GM18502 (cell line): ENCODE data around the gene FGFR1OP2.
A peak's percentile ranks its signal among the peaks of the same experiment; 100 is the strongest.

Experiments
- ATAC-seq: cut with Tn5 transposase; IDR thresholded peaks from one replicate; pipeline ENCODE4 v1.9.1; 2021; ENCODE audit warnings: mild to moderate bottlenecking; ENCODE audit not compliant: unreplicated experiment, poor library complexity

Gene FGFR1OP2

GRCh38 chr12:27000961-27001360 is 62.7 kb downstream of the FGFR1OP2 start:
- no peak for ATAC-seq

- no peak for ATAC-seq
Observed at GRCh38 chr12:27001663-27002062, 63.4 kb downstream of the FGFR1OP2 start.

- ATAC-seq = no peak
Observed at GRCh38 chr12:27002141-27002540, 63.9 kb downstream of the FGFR1OP2 start.

DNA sequence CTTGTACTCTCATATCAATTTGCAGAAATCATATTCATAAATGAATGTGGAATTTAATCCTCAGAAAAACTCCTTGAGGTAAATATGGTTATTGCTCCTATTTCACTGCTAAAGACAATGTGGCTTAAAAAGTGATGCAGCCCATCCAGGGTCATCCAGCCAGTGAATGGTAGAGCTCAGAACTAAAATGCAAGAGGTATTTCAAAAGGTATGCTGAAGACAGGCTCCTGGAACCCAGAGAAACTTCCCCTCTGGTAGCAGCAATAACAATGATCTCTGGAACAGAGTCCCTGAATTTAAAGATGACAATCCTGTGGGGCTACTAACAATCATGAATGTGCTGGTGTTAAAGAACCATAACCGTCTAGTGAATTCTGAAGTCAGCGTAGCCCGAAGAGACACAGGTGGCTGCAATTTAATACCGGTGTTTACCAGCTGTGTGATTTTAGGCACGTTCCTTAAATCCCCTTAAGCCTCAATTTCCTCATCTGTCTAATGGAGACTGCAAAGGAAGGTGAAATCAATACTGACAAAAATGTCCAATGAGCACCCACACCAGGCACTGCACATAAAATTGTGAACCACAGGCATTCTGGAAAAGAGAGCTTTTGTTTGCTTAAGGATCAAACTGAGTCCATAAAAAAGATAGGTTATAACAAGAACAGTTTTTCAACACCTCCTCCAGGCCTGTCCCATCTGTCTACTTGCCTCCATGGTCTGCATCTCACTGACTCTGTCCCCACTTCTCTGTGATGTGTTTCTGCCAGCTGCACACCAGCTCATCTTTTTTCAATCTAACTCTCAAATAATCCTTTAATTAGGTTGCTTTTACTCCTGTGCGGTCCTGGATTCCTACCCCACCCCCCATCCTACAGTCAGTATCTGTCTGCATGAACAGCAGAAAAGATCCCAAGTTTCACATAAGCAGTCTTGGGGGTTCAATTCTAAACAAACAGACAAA is 65.4 kb downstream of the FGFR1OP2 start:
- ATAC-seq = no peak

- ATAC-seq = no peak
Observed at GRCh38 chr12:27005495-27005894, 67.2 kb downstream of the FGFR1OP2 start.

DNA sequence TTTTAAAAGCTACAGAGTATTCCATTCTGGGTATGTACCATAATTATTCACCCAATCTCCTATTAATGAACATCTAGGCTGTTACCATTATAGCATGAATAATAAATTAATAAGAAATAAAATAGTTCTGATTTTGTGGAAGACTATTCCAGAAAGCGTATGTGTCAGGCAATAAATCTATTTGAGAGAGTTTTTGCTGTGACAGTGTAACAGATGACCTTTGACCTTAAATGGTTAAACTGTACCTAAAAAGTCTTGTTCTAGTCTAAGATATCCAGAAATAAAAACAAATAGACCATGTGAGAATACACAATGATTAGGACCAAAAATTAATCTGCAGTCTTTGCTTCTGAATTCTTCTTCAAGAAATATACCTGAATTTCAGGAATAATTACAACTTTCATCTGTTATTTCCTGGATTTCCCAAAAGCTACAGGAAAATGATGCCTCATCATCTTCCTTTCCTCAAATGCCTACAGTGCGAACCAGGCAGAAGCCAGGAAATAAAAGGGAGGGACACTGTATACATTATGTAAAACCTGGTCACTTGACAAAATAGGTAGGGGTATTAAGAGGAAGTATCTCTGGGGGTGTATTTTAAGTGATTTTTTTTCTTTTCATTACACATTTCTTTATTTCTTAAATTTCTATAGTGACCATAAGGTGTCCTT is 68.7 kb downstream of the FGFR1OP2 start:
- no peak for ATAC-seq

- ATAC-seq = no peak
Observed at GRCh38 chr12:27008081-27008480, 69.8 kb downstream of the FGFR1OP2 start.

GRCh38 chr12:27009881-27010301 is 71.6 kb downstream of the FGFR1OP2 start:
- ATAC-seq = no peak

DNA sequence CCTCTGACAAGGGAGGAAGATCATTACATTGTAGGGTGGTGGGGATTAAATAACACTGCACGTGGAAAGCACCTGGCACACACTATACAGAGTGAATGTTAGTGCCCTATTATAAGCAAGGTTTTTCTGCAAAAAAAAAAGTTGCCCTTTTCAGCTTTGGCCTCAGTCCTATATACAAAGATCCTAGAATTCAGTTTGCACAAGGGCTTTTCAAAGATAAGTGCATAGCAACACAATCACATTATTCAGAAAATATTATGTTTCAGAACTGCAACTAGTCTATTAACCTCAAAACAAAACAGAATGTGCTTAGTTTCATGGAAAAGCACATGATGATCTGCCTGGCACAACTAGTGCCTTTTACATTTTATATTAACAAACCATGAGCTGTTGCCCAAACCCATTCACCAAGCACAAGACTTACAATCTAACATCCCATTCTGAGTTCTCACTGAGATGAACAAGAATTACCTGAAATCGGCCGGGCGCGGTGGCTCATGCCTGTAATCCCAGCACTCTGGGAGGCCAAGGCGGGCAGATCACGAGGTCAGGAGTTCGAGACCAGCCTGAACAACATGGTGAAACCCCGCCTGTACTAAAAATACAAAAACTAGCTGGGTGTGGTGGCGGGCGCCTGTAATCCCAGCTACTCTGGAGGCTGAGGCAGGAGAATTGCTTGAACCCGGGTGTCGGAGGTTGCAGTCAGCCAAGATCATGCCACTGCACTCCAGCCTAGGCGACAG is 74.1 kb downstream of the FGFR1OP2 start:
- ATAC-seq = no peak

DNA sequence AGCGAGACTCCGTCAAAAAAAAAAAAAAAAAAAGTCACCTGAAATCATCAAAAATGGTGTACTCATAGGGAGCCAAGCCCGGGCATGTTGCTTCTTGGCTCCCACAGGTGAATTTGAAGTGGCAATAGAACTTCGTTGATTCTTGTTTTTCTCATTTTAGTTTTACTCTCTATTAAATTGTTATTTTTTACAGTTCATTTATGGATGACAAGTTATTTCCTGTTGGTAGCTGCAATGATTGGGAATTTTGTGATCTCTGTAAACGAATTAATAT is 74.6 kb downstream of the FGFR1OP2 start:
- ATAC-seq = no peak

DNA sequence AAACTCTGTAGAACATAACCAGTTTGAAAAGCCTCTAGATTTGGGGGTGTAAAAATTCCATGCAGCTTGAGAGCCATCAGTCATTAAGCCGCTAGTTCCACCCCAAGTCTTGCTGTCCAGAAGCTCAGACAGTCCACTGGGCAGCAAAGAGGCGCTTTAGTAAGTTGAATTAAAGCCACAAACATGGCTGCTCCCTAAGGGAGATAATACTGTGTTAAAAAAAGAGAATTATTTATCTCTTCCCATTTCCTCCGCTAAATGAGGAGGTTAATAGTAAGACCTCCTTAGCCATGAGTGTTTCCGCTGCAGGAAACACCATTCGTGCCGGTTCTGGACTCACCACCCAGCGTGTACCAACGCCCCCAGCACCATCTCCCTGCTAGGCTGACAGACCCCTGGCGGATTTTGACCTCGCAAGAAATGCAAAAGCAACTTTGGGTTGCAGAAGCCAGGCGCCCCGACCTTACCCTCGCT is 75.4 kb downstream of the FGFR1OP2 start:
- ATAC-seq = peak; percentile 27

GRCh38 chr12:27014085-27014858 is 76.0 kb downstream of the FGFR1OP2 start, which contains the start of gene TM7SF3:
TSS of gene TM7SF3 (minus strand) at chr12:27014384. CDS start at chr12:27014168, 216 bp downstream.
- ATAC-seq = peak; percentile 88

- no peak for ATAC-seq
Observed at GRCh38 chr12:27014859-27015729, 76.8 kb downstream of the FGFR1OP2 start.

- ATAC-seq = no peak
Observed at GRCh38 chr12:27015730-27016076, 77.4 kb downstream of the FGFR1OP2 start.
